ENCODE measurements around the gene TRAF4. TPM values are rescaled to one million over a fixed set of nuclear protein-coding genes. Genes with fewer than 3 reads are reported as not detected.
"Not testable (repeated sequence)": the region's sequence is repeated elsewhere in the genome, so short reads cannot be mapped to it uniquely, and the experiment has no call there.

TRAF4 gene
- total RNA-seq, 3 donors from 2014 or later = 66.0 to 166 (median 126) TPM

GRCh38 chr17:28733346-28733745, 10.5 kb upstream of the TRAF4 start:
- H3K36me3 ChIP-seq (ENCODE audit: low read depth) = peaks cover 4% of the 10 kb centered on the region
- ATAC-seq (no peak), DNase-seq (no peak)
- H3K4me3 ChIP-seq = no peak overlapping the region
- no peak for TF ChIP-seq CTCF (IDR thresholded peaks at IDR 0.05)
- peaks cover 10% of the 10 kb centered on the region for H3K4me1 ChIP-seq (ENCODE audit: low read depth)
- intact Hi-C loops (cut with DNase I, micrococcal nuclease) = no loop called here
- no peaks in the 10 kb centered on the region for H3K9me3 ChIP-seq

- Histone ChIP-seq H3K9me3 (no peaks in the 10 kb centered on the region), H3K36me3 (ENCODE audit: low read depth) (no peaks in the 10 kb centered on the region), H3K4me3 (no peak overlapping the region), H3K4me1 (ENCODE audit: low read depth) (peaks cover 2% of the 10 kb centered on the region)
- no peak for TF ChIP-seq CTCF (IDR thresholded peaks at IDR 0.05)
- DNase-seq (peak in 2 of 3 donors; percentile 6 to 41), ATAC-seq (no peak)
- intact Hi-C loops (cut with DNase I, micrococcal nuclease) = no loop called here
Observed at GRCh38 chr17:28734712-28735241, 9.0 kb upstream of the TRAF4 start.

- H3K36me3 ChIP-seq (ENCODE audit: low read depth) = no peaks in the 10 kb centered on the region
- H3K4me1 ChIP-seq (ENCODE audit: low read depth) = no peaks in the 10 kb centered on the region
- ATAC-seq = no peak
- no peak overlapping the region for H3K4me3 ChIP-seq
- no peaks in the 10 kb centered on the region for H3K9me3 ChIP-seq
- DNase-seq = peak in 2 of 3 donors; percentile 19 to 29
- intact Hi-C loops (cut with DNase I, micrococcal nuclease) = no loop called here
- no peak for TF ChIP-seq CTCF (IDR thresholded peaks at IDR 0.05)
Observed at GRCh38 chr17:28735242-28735722, 8.5 kb upstream of the TRAF4 start.

- H3K36me3 ChIP-seq (ENCODE audit: low read depth); H3K9me3 ChIP-seq; DNase-seq; intact Hi-C loops (cut with DNase I, micrococcal nuclease); H3K4me1 ChIP-seq (ENCODE audit: low read depth); ATAC-seq; H3K4me3 ChIP-seq: not testable (repeated sequence)
Observed at GRCh38 chr17:28735913-28736769, 7.7 kb upstream of the TRAF4 start.

GRCh38 chr17:28737316-28737715, 6.5 kb upstream of the TRAF4 start:
- DNase-seq (peak in 2 of 3 donors; percentile 31 to 58), ATAC-seq (no peak)
- H3K4me1 ChIP-seq (ENCODE audit: low read depth) = peaks cover under 1% of the 10 kb centered on the region
- intact Hi-C loops (cut with DNase I, micrococcal nuclease) = no loop called here
- no peak for TF ChIP-seq CTCF (IDR thresholded peaks at IDR 0.05)
- no peaks in the 10 kb centered on the region for H3K9me3 ChIP-seq
- no peaks in the 10 kb centered on the region for H3K36me3 ChIP-seq (ENCODE audit: low read depth)
- no peak overlapping the region for H3K4me3 ChIP-seq

Data from mucosa of descending colon (tissue), 3 donors.